ENCODE results near the gene DPY19L1. TPM values are rescaled to one million over a fixed set of nuclear protein-coding genes. Genes with fewer than 3 reads are reported as not detected.

DPY19L1 gene
- total RNA-seq, 1 experiment from 2014 or later = 71.7 TPM

MicroRNAs within 50 kb of the gene (microRNA counts, 767-probe panel; counts per million panel counts)
- not detected for microRNA hsa-miR-548n

Small RNAs within 50 kb of the gene (microRNA-seq; reads per million reads assigned to microRNA genes)
- gene MIR548N (ENCODE audit: borderline number of aligned reads) = 10.1 reads per million, percentile 28 among the genes with 10 or more reads in this experiment

Other genes starting within 250 kb of the DPY19L1 start
- gene TBX20, start 216.6 kb upstream of the DPY19L1 start, total RNA-seq (2021; ENCODE audit: unreplicated experiment) = not detected

Data from HCT116 (cell line).